Stimulated activated CD8-positive, alpha-beta memory T cell treated with anti-CD3 and anti-CD28 coated beads, Interleukin-15, amount 100 ng/mL, for 24 hours (primary cell): Measurements from ENCODE around the gene MYO1H.

Source experiments
- DNase-seq: peaks from one replicate; pipeline ENCODE4 v3.0.0-alpha.2; 2020; ENCODE audit warnings: low read depth

Gene MYO1H

GRCh38 chr12:109448707-109449390 lies 101.1 kb downstream of the MYO1H start:
- DNase-seq: no peak

- DNase-seq: no peak
Observed at GRCh38 chr12:109449845-109450532, 102.3 kb downstream of the MYO1H start.

GRCh38 chr12:109450980-109451379 lies 103.3 kb downstream of the MYO1H start:
- no peak for DNase-seq

- DNase-seq: no peak
Observed at GRCh38 chr12:109451400-109451799, 103.7 kb downstream of the MYO1H start.

- no peak for DNase-seq
Observed at GRCh38 chr12:109452489-109452888, 104.8 kb downstream of the MYO1H start.

- DNase-seq: no peak
Observed at GRCh38 chr12:109455706-109456105, 108.0 kb downstream of the MYO1H start.

GRCh38 chr12:109458086-109458485 lies 110.4 kb downstream of the MYO1H start:
- DNase-seq: no peak

- no peak for DNase-seq
Observed at GRCh38 chr12:109458771-109459208, 111.1 kb downstream of the MYO1H start.

- no peak for DNase-seq
Observed at GRCh38 chr12:109459247-109459646, 111.5 kb downstream of the MYO1H start.

- no peak for DNase-seq
Observed at GRCh38 chr12:109460538-109460937, 112.8 kb downstream of the MYO1H start.

- DNase-seq: no peak
Observed at GRCh38 chr12:109461049-109461845, 113.5 kb downstream of the MYO1H start.

GRCh38 chr12:109461846-109462756 lies 114.4 kb downstream of the MYO1H start:
- no peak for DNase-seq

GRCh38 chr12:109462868-109463692 lies 115.4 kb downstream of the MYO1H start:
- DNase-seq: no peak

GRCh38 chr12:109463756-109464155 lies 116.1 kb downstream of the MYO1H start:
- DNase-seq: no peak

GRCh38 chr12:109464642-109465351 lies 117.1 kb downstream of the MYO1H start:
- no peak for DNase-seq

- no peak for DNase-seq
Observed at GRCh38 chr12:109466305-109466704, 118.6 kb downstream of the MYO1H start.

- no peak for DNase-seq
Observed at GRCh38 chr12:109466821-109467220, 119.1 kb downstream of the MYO1H start.

GRCh38 chr12:109467978-109468676 lies 120.4 kb downstream of the MYO1H start:
- no peak for DNase-seq

- no peak for DNase-seq
Observed at GRCh38 chr12:109469517-109469916, 121.8 kb downstream of the MYO1H start.

GRCh38 chr12:109473006-109473405 lies 125.3 kb downstream of the MYO1H start:
- DNase-seq: no peak
